Cardiac fibroblast (primary cell): ENCODE data around the gene TUFT1.
A peak's percentile ranks its signal among the peaks of the same experiment; 100 is the strongest.

Experiments
- DNase-seq, 2 donors: peaks; one replicate each; pipeline versions ENCODE4 v3.0.0 to v3.0.0-alpha.2; 2010; ENCODE audit warnings: low read depth in 2 of 2
- H3K4me3 ChIP-seq, 2 donors: replicated peaks in 1 of 2; 1 replicate in 1 of 2; 2 replicates in 1 of 2; pipeline ENCODE4 v1.5.1; 2011; ENCODE audit warnings: low read depth in 2 of 2, low read length in 2 of 2, mild to moderate bottlenecking in 2 of 2, moderate library complexity in 1 of 2
- TF ChIP-seq, protein P1 (sequence below): IDR thresholded peaks from one replicate; pipeline ENCODE4 v1.5.1; 2011; ENCODE audit warnings: low read depth, mild to moderate bottlenecking, low read length, inconsistent platforms

TUFT1 gene

DNA sequence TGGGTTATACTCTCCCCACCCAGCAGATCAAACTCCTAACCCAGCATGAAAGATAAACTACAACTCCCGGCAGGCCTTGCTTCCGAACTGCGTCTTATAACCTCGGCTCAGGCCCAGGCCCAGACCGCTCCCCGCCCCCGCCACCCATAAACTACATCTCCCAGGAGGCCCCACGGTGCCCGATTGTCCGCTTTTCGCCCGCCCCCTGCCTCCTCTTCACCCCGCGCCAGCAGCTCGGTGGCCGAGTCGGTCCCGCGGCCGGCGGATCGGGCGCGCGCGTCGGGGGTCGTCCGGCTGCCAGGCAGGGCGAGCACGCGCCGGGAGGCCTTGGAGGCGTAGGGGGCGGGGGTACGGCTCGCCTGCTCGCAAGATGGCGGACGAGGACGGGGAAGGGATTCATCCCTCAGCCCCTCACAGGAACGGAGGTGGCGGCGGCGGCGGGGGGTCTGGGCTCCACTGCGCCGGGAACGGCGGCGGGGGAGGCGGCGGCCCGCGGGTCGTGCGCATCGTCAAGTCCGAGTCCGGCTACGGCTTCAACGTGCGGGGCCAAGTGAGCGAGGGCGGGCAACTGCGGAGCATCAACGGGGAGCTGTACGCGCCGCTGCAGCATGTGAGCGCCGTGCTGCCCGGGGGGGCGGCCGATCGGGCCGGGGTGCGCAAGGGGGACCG is 71.9 kb downstream of the TUFT1 start, which contains the start of gene SNX27:
SNX27 (plus strand) TSS at position 219 of the 669 bp plus-strand sequence; CDS start at position 371, 152 bp downstream.
- DNase-seq = peak; percentile 94
- TF ChIP-seq, protein P1, sequence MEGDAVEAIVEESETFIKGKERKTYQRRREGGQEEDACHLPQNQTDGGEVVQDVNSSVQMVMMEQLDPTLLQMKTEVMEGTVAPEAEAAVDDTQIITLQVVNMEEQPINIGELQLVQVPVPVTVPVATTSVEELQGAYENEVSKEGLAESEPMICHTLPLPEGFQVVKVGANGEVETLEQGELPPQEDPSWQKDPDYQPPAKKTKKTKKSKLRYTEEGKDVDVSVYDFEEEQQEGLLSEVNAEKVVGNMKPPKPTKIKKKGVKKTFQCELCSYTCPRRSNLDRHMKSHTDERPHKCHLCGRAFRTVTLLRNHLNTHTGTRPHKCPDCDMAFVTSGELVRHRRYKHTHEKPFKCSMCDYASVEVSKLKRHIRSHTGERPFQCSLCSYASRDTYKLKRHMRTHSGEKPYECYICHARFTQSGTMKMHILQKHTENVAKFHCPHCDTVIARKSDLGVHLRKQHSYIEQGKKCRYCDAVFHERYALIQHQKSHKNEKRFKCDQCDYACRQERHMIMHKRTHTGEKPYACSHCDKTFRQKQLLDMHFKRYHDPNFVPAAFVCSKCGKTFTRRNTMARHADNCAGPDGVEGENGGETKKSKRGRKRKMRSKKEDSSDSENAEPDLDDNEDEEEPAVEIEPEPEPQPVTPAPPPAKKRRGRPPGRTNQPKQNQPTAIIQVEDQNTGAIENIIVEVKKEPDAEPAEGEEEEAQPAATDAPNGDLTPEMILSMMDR = no peak
- peak within 1 kb of the TSS; percentile 77 to 88 for H3K4me3 ChIP-seq

DNA sequence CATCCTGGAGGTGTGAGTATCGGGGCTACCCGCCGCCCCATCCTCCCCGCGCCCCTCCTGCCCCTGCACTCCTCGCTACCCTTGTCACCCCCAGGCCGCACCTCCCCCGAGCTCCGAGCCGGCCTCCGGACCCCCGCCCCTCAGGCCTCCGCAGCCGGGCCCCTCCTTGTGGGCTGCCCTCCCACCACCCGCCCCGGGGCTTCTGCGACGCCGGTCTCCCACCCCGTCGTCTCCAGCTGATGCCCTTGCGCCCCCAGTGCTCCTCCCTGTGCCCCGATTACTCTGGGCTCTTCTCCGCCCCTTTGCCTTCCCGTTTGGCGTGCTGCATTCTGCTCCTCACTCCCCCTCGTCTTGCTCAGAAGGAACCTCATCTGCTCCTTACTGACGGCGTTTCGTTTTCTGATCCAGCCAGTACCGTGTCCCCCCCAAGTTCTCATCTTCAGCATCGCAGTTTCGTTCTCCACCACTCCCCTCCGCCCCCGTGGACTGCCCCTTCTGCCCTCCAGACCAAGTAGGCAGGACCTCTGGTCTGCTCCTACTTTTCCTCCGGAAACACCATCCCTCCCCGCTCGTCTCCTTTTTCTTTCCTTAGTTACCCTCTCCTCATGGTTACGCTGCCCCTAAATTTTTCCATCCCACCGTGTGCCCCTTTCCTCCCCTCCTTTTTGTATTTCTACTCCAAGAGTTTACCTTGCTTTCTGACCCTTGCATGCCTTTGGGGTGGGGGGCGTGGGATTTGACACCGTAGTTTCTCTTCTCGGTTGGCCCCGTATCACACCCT is 72.6 kb downstream of the TUFT1 start:
- peak; percentile 23 to 44 for DNase-seq
- TF ChIP-seq, protein P1 = no peak
- H3K4me3 ChIP-seq = peak overlapping the region; percentile 77 to 88

DNA sequence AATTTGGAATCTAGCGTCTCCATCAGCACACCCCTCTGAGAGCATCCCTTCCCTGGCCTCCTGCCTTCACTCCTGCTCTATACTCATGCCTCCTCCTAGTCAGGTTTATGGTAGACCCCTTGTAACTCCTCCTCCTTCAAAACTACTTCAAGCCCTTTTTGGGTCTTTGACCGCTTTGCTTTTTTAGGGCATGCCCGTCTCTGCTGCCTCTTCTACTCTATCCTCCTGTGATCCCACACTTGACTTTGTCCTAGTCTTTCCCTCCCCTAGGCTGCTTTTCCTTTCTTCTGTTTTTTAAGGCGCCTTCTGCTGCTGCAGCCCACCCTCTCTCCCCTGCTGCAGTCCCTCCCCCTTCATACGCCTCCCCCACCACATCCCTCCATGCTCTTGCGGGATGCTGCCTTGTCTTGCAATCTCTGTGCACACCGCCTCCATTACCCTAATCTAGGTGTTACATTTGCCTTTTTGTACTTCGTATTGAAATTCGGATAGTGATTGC is 73.2 kb downstream of the TUFT1 start:
- H3K4me3 ChIP-seq = peak overlapping the region; percentile 77 to 88
- TF ChIP-seq, protein P1 = no peak
- DNase-seq = no peak

DNA sequence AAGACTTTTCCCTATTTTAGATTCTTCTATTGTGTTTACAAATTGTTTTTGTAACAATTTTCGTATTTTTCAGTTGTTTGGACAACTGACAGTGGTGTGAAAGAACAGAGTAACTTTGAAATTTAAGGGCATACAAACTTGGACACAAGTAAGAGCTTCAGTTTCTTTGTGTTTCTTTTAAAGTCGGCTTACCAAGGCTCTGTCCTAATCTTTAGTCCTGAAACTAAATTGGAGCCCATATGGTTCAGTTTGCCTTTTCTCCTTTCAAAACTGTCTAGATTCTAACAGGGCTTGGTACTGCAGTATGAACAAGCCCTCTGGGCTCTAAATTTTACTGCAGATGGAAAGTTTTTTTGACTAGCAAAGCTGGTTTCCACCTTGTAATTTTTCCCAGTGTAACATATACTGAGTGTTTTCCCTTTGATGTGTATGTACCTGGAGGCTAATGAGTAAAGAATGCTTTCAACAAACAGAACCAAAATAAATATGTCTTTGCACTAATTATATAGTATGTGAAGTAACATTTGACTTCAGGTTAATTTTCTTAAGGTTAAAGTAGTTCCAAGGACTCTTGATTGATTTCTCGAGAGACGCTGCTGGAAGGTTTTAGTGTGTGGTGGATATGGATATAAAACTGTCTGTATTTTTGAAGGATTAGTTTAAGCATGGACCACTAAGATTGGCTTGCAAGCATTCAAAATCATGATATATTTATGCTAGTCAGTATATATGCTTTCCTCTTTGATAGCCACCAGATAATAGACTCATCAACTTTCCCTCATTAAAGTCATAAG is 75.8 kb downstream of the TUFT1 start:
- no peak overlapping the region for H3K4me3 ChIP-seq
- DNase-seq = no peak
- TF ChIP-seq, protein P1 = no peak

DNA sequence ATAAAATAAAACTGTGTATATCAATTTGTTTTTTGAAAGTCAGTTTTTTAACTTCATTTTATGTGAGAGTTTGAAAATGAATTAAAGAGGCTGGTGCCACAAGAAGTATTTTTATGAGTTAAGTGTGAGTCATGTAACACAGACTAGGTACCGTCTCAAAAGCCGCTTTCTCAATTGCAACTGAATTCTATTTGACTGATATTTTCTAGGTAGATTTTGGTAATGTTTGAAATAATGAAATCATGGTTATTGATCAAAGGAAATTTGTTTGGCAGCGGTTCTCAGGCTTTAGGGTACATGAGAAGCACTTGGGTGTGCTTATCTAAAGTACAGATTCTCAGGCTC is 76.4 kb downstream of the TUFT1 start:
- H3K4me3 ChIP-seq = no peak overlapping the region
- DNase-seq = peak in 1 of 2 donors; percentile 56
- TF ChIP-seq, protein P1 = no peak

DNA sequence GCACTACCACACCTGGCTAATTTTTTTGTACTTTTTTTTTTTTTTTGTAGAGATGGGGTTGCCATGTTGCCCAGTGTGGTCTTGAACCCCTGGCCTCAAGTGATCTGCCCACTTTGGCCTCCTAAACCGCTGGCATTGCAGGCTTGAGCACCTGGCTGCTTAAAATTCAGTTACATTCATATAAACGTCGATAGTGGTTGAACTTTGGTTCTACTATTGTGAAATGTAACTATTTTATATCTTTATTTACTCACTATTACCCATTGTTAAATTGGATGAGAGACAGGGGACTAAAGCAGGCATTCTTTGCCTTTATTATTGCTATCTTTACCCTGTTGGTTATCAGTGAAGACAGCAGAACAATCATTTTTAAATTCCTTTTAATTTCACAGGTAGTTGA is 77.9 kb downstream of the TUFT1 start:
- no peak for DNase-seq
- no peak overlapping the region for H3K4me3 ChIP-seq
- TF ChIP-seq, protein P1 = no peak
